Activated CD8-positive, alpha-beta T cell treated with anti-CD3 and anti-CD28 coated beads for 36 hours (primary cell): ENCODE data around the gene ESRRA. TPM values are rescaled to one million over a fixed set of nuclear protein-coding genes. Genes with fewer than 3 reads are reported as not detected.

Experiments
- ATAC-seq: fragments of 200-7000 bp; cut with Tn5 transposase; one replicate; pipeline ENCODE4 v1.10.0; 2021; ENCODE audit warnings: mild to moderate bottlenecking, moderate library complexity
- CTCF ChIA-PET: fragments of 350-600 bp; sonication (Branson Sonifier 250); formaldehyde crosslinking; loops from one replicate; lab custom pipeline; 2021; ENCODE audit warnings: antibody characterized with exemption; lab: Charles Lee
- POLR2A ChIA-PET: fragments of 350-600 bp; sonication (Branson Sonifier 250); formaldehyde crosslinking; loops from one replicate; lab custom pipeline; 2021; ENCODE audit warnings: antibody characterized with exemption; lab: Charles Lee
- DNase-seq: peaks from one replicate; pipeline ENCODE4 v3.0.0-alpha.2; 2020
- H3K27ac Mint-ChIP-seq: one replicate; pipeline ENCODE4 v1.8.0; 2021; ENCODE audit warnings: mild to moderate bottlenecking, mixed read lengths
- H3K27me3 Mint-ChIP-seq: one replicate; pipeline ENCODE4 v1.8.0; 2021; ENCODE audit warnings: mixed read lengths
- H3K36me3 Mint-ChIP-seq: one replicate; pipeline ENCODE4 v1.8.0; 2021; ENCODE audit warnings: low read depth, mixed read lengths
- H3K4me1 Mint-ChIP-seq: one replicate; pipeline ENCODE4 v1.8.0; 2021; ENCODE audit warnings: low read depth, mixed read lengths
- H3K4me3 Mint-ChIP-seq: one replicate; pipeline ENCODE4 v1.8.0; 2021; ENCODE audit warnings: mild to moderate bottlenecking, moderate library complexity, mixed read lengths
- H3K9me3 Mint-ChIP-seq: one replicate; pipeline ENCODE4 v1.8.0; 2021; ENCODE audit warnings: mixed read lengths
- CTCF ChIP-seq: fragments of 200-600 bp; IDR thresholded peaks from one replicate; pipeline ENCODE4 v1.8.0; 2022; ENCODE audit warnings: antibody characterized with exemption, mild to moderate bottlenecking
- intact Hi-C: fragments of 100-400 bp; cut with micrococcal nuclease; formaldehyde crosslinking; loops from one replicate; pipeline ENCODE4 v1.10.0; 2022
- total RNA-seq, 2 experiments: library from RNA; stranded (reverse); gene quantifications; one replicate each; pipeline ENCODE4 v1.2.3, GENCODE V29; 2021

The ESRRA gene
- total RNA-seq, 2 experiments from 2014 or later, result 37.5 to 42.4 TPM

- Mint-ChIP-seq H3K9me3 (no peaks in the 10 kb centered on the region), H3K36me3 (no peaks in the 10 kb centered on the region), H3K27ac (no peak within 1 kb of the TSS), H3K27me3 (peaks cover 56% of the 10 kb centered on the region), H3K4me3 (peak within 1 kb of the TSS; percentile 57), H3K4me1 (peaks cover 18% of the 10 kb centered on the region)
- no peak for TF ChIP-seq CTCF
- DNase-seq, result no peak
- no peak for ATAC-seq
- intact Hi-C loops, result loop anchor here (5.0 to 10.0 kb wide), 2 partner anchors 55 to 98 kb away; partner anchors contain the start of genes FKBP2 and PPP1R14B
- CTCF ChIA-PET, result interaction anchor here (0.8 to 5.3 kb wide), 27 partner anchors 9 to 300 kb away, joined by 3 to 111 read pairs (median 7); partner anchors contain the start of genes BAD, DNAJC4, FERMT3 and GPR137
- POLR2A ChIA-PET, result interaction anchor here (0.8 to 5.3 kb wide), 6 partner anchors 17 to 94 kb away, joined by 3 to 55 read pairs (median 4); partner anchors contain the start of genes FERMT3, PRDX5 and TRMT112
Observed at GRCh38 chr11:64299847-64300648, 5.3 kb upstream of the ESRRA start, which contains the start of gene CATSPERZ. TSS of gene CATSPERZ (plus strand) at chr11:64300358. CDS start at chr11:64300411, 53 bp downstream.

DNA sequence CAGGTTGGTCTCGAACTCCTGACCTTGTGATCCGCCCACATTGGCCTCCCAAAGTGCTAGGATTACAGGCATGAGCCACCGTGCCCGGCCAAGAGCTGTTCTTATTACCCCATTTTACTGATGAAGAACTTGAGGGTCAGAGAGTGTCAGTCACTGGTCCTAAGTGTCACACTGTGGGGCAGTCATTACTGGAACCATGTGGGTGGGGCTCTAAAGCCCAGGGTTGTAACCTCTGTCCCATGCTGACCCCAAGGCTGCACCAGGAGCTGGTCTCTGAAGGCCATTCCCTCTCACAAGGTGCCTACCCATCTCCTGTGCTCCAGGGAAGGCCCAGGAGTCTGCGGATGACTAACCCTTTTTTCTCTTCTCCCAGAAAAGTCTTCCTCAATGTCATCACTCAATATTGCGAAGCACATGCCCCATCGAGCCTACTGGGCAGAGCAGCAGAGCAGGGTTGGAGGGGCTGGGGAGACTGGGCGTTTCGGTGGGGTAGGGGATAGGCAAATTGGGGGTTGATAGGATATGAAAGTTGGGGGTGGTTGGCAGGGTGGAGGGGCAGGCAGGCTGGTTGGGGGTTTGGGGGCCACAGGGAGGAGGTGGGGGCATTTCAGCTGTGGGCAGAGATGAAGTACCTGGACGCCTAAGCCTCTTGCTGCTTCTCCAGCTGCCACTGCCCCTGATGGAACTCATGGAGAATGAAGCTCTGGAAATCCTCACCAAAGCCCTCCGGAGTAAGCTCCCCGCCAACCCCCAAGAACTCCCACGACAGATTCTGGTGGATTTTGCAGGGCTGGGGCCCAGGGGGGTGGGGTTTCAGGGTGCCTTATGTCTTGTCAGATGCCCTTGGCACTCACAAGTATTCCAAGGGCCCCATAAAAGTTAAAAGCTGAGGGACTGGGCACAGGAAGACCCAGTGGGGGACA is 2.0 kb upstream of the ESRRA start:
- H3K4me3 Mint-ChIP-seq, result peak overlapping the region; percentile 89
- ChIA-PET CTCF (interaction anchor here (1.0 to 6.0 kb wide), 17 partner anchors 13 to 385 kb away, joined by 3 to 111 read pairs (median 11); partner anchors contain the start of genes BAD, FERMT3, GPR137 and NUDT22), POLR2A (interaction anchor here (0.6 to 5.3 kb wide), 19 partner anchors 10 to 118 kb away, joined by 3 to 55 read pairs (median 5); partner anchors contain the start of genes BAD, FERMT3, GPR137 and PRDX5)
- intact Hi-C loops, result loop anchor here (5.0 to 10.0 kb wide), 2 partner anchors 59 to 101 kb away; partner anchors contain the start of genes FKBP2 and PPP1R14B
- peaks cover 26% of the 10 kb centered on the region for H3K4me1 Mint-ChIP-seq
- DNase-seq (no peak), ATAC-seq (no peak)
- H3K27ac Mint-ChIP-seq, result peak overlapping the region; percentile 97
- no peaks in the 10 kb centered on the region for H3K9me3 Mint-ChIP-seq
- peaks cover 24% of the 10 kb centered on the region for H3K27me3 Mint-ChIP-seq
- TF ChIP-seq CTCF, result no peak
- peaks cover 15% of the 10 kb centered on the region for H3K36me3 Mint-ChIP-seq

- DNase-seq (no peak), ATAC-seq (no peak)
- H3K27ac Mint-ChIP-seq, result peak overlapping the region; percentile 97
- intact Hi-C loops, result loop anchor here (5.0 to 10.0 kb wide), 2 partner anchors 59 to 102 kb away; partner anchors contain the start of genes FKBP2 and PPP1R14B
- H3K9me3 Mint-ChIP-seq, result no peaks in the 10 kb centered on the region
- peak overlapping the region; percentile 89 for H3K4me3 Mint-ChIP-seq
- ChIA-PET POLR2A (interaction anchor here (0.6 to 5.3 kb wide), 17 partner anchors 10 to 119 kb away, joined by 3 to 55 read pairs (median 5); partner anchors contain the start of genes FERMT3, FKBP2, PRDX5 and STIP1), CTCF (interaction anchor here (0.9 to 6.0 kb wide), 19 partner anchors 13 to 385 kb away, joined by 3 to 111 read pairs (median 9); partner anchors contain the start of genes BAD, DNAJC4, FERMT3 and GPR137)
- H3K4me1 Mint-ChIP-seq, result peaks cover 26% of the 10 kb centered on the region
- no peak for TF ChIP-seq CTCF
- H3K36me3 Mint-ChIP-seq, result peaks cover 15% of the 10 kb centered on the region
- H3K27me3 Mint-ChIP-seq, result peaks cover 20% of the 10 kb centered on the region
Observed at GRCh38 chr11:64304032-64304315, 1.4 kb upstream of the ESRRA start.

GRCh38 chr11:64304316-64305072 is 830 bp upstream of the ESRRA start:
- Mint-ChIP-seq H3K36me3 (peaks cover 15% of the 10 kb centered on the region), H3K9me3 (no peaks in the 10 kb centered on the region), H3K27me3 (peaks cover 18% of the 10 kb centered on the region), H3K4me1 (peaks cover 29% of the 10 kb centered on the region), H3K4me3 (peak overlapping the region; percentile 89), H3K27ac (peak overlapping the region; percentile 97)
- CTCF ChIA-PET, result interaction anchor here (0.8 to 6.0 kb wide), 28 partner anchors 9 to 384 kb away, joined by 3 to 111 read pairs (median 6); partner anchors contain the start of genes BAD, DNAJC4, FERMT3 and GPR137
- POLR2A ChIA-PET, result interaction anchor here (0.6 to 5.3 kb wide), 21 partner anchors 9 to 1463 kb away, joined by 3 to 55 read pairs (median 6); partner anchors contain the start of genes BAD, FERMT3, FKBP2 and PRDX5
- peak; percentile 99 for DNase-seq
- ATAC-seq, result peak; percentile 38
- peak; percentile 87 for TF ChIP-seq CTCF
- intact Hi-C loops, result loop anchor here (5.0 to 10.0 kb wide), 2 partner anchors 60 to 102 kb away; partner anchors contain the start of genes FKBP2 and PPP1R14B
